ENCODE measurements around the gene VAMP5. TPM values are rescaled to one million over a fixed set of nuclear protein-coding genes. Genes with fewer than 3 reads are reported as not detected.
A peak's percentile ranks its signal among the peaks of the same experiment; 100 is the strongest.

Gene VAMP5
- total RNA-seq, 1 experiment from 2014 or later = 6.3 TPM

DNA sequence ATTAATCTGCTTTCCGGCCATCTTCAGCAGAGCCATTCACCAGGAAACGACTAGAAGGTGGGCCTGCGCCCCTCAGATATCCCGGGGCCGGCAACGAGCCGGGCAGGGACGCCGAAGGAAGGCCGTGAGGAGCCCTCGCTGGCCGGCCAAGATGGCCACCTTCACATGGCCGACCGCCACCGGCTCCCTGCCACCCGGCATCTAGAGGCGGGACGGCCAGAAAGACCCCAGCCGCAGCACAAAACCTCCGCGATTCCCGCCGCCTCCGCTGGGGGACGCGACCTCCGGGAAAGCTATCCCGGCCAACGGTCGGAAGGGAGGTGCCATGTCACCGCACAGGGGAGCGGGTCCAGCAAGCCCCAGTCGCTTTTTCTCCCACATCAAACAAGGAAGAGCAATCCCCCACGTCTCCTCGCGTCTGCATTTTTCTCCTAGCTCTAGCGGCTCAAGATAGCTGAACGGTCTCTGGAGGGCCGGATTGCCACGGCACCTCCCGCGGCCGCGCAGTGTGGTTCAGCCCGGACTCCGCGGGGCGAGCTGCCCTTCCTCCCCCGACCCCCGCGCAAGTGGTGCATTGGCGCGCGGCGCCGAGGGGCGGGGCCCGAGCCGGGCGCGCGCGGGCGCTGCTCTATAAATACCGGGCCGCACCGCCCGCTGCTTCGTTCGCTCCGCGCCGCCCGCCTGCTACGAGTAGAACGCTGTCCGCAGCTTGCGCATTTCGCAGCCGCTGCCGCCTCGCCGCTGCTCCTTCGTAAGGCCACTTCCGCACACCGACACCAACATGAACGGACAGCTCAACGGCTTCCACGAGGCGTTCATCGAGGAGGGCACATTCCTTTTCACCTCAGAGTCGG lies 45.5 kb upstream of the VAMP5 start, which contains the start of gene MAT2A (continued):
- TF ChIP-seq RELA (CRISPR knock-in tag; IDR thresholded peaks at IDR 0.05; ENCODE audit: borderline replicate concordance) = 0 out of 2 replicates have a peak, but pooled peaks have one; percentile 9
- TF ChIP-seq, protein P1, sequence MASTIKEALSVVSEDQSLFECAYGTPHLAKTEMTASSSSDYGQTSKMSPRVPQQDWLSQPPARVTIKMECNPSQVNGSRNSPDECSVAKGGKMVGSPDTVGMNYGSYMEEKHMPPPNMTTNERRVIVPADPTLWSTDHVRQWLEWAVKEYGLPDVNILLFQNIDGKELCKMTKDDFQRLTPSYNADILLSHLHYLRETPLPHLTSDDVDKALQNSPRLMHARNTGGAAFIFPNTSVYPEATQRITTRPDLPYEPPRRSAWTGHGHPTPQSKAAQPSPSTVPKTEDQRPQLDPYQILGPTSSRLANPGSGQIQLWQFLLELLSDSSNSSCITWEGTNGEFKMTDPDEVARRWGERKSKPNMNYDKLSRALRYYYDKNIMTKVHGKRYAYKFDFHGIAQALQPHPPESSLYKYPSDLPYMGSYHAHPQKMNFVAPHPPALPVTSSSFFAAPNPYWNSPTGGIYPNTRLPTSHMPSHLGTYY (CRISPR knock-in tag; IDR thresholded peaks at IDR 0.05) = 0 out of 2 replicates have a peak, but pooled peaks have one; percentile 68
- TF ChIP-seq NFE2L1 (CRISPR knock-in tag; IDR thresholded peaks at IDR 0.05) = peak; percentile 86; the same call in 1 of the 2 replicates
- TF ChIP-seq, protein P2, sequence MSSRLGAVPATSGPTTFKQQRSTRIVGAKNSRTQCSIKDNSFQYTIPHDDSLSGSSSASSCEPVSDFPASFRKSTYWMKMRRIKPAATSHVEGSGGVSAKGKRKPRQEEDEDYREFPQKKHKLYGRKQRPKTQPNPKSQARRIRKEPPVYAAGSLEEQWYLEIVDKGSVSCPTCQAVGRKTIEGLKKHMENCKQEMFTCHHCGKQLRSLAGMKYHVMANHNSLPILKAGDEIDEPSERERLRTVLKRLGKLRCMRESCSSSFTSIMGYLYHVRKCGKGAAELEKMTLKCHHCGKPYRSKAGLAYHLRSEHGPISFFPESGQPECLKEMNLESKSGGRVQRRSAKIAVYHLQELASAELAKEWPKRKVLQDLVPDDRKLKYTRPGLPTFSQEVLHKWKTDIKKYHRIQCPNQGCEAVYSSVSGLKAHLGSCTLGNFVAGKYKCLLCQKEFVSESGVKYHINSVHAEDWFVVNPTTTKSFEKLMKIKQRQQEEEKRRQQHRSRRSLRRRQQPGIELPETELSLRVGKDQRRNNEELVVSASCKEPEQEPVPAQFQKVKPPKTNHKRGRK (CRISPR knock-in tag; IDR thresholded peaks at IDR 0.05; ENCODE audit: borderline replicate concordance) = no peak
- peak; percentile 47 for TF ChIP-seq NFATC4 (CRISPR knock-in tag; IDR thresholded peaks at IDR 0.05)
- TF ChIP-seq, protein P3, sequence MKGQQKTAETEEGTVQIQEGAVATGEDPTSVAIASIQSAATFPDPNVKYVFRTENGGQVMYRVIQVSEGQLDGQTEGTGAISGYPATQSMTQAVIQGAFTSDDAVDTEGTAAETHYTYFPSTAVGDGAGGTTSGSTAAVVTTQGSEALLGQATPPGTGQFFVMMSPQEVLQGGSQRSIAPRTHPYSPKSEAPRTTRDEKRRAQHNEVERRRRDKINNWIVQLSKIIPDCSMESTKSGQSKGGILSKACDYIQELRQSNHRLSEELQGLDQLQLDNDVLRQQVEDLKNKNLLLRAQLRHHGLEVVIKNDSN (CRISPR knock-in tag; IDR thresholded peaks at IDR 0.05) = peak; percentile 29; the same call in 1 of the 2 replicates
- TF ChIP-seq TCF7 (CRISPR knock-in tag; IDR thresholded peaks at IDR 0.05; ENCODE audit: low read depth) = 0 out of 2 replicates have a peak, but pooled peaks have one; percentile 58
- TF ChIP-seq, protein P4, sequence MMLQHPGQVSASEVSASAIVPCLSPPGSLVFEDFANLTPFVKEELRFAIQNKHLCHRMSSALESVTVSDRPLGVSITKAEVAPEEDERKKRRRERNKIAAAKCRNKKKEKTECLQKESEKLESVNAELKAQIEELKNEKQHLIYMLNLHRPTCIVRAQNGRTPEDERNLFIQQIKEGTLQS (CRISPR knock-in tag; conservative IDR thresholded peaks at IDR 0.05) = peak; percentile 59; the same call in 1 of the 2 replicates
- TF ChIP-seq, protein P5, sequence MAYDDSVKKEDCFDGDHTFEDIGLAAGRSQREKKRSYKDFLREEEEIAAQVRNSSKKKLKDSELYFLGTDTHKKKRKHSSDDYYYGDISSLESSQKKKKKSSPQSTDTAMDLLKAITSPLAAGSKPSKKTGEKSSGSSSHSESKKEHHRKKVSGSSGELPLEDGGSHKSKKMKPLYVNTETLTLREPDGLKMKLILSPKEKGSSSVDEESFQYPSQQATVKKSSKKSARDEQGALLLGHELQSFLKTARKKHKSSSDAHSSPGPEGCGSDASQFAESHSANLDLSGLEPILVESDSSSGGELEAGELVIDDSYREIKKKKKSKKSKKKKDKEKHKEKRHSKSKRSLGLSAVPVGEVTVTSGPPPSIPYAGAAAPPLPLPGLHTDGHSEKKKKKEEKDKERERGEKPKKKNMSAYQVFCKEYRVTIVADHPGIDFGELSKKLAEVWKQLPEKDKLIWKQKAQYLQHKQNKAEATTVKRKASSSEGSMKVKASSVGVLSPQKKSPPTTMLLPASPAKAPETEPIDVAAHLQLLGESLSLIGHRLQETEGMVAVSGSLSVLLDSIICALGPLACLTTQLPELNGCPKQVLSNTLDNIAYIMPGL (CRISPR knock-in tag; IDR thresholded peaks at IDR 0.05) = peak; percentile 72; the same call in 1 of the 2 replicates
- TF ChIP-seq TP53 (CRISPR knock-in tag; IDR thresholded peaks at IDR 0.05) = no peak
- peak; percentile 86 for TF ChIP-seq SP1 (CRISPR knock-in tag; conservative IDR thresholded peaks at IDR 0.05)
- TF ChIP-seq NR2C2 (CRISPR knock-in tag; IDR thresholded peaks at IDR 0.05) = no peak
- TF ChIP-seq, protein P6, sequence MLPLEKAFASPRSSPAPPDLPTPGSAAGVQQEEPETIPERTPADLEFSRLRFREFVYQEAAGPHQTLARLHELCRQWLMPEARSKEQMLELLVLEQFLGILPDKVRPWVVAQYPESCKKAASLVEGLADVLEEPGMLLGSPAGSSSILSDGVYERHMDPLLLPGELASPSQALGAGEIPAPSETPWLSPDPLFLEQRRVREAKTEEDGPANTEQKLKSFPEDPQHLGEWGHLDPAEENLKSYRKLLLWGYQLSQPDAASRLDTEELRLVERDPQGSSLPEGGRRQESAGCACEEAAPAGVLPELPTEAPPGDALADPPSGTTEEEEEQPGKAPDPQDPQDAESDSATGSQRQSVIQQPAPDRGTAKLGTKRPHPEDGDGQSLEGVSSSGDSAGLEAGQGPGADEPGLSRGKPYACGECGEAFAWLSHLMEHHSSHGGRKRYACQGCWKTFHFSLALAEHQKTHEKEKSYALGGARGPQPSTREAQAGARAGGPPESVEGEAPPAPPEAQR (CRISPR knock-in tag; IDR thresholded peaks at IDR 0.05) = no peak
- no peak for TF ChIP-seq MXD4 (CRISPR knock-in tag; IDR thresholded peaks at IDR 0.05; ENCODE audit: borderline replicate concordance)
- TF ChIP-seq GTF2I (CRISPR knock-in tag; conservative IDR thresholded peaks at IDR 0.05) = no peak
- TF ChIP-seq, protein P7, sequence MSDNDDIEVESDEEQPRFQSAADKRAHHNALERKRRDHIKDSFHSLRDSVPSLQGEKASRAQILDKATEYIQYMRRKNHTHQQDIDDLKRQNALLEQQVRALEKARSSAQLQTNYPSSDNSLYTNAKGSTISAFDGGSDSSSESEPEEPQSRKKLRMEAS (CRISPR knock-in tag; IDR thresholded peaks at IDR 0.05) = peak; percentile 76
- peak; percentile 96 for TF ChIP-seq MYBL2 (CRISPR knock-in tag; IDR thresholded peaks at IDR 0.05)
- TF ChIP-seq PRRX2 (CRISPR knock-in tag; IDR thresholded peaks at IDR 0.05) = no peak
- TF ChIP-seq, protein P8, sequence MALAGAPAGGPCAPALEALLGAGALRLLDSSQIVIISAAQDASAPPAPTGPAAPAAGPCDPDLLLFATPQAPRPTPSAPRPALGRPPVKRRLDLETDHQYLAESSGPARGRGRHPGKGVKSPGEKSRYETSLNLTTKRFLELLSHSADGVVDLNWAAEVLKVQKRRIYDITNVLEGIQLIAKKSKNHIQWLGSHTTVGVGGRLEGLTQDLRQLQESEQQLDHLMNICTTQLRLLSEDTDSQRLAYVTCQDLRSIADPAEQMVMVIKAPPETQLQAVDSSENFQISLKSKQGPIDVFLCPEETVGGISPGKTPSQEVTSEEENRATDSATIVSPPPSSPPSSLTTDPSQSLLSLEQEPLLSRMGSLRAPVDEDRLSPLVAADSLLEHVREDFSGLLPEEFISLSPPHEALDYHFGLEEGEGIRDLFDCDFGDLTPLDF (CRISPR knock-in tag; IDR thresholded peaks at IDR 0.05) = no peak
- TF ChIP-seq, protein P9, sequence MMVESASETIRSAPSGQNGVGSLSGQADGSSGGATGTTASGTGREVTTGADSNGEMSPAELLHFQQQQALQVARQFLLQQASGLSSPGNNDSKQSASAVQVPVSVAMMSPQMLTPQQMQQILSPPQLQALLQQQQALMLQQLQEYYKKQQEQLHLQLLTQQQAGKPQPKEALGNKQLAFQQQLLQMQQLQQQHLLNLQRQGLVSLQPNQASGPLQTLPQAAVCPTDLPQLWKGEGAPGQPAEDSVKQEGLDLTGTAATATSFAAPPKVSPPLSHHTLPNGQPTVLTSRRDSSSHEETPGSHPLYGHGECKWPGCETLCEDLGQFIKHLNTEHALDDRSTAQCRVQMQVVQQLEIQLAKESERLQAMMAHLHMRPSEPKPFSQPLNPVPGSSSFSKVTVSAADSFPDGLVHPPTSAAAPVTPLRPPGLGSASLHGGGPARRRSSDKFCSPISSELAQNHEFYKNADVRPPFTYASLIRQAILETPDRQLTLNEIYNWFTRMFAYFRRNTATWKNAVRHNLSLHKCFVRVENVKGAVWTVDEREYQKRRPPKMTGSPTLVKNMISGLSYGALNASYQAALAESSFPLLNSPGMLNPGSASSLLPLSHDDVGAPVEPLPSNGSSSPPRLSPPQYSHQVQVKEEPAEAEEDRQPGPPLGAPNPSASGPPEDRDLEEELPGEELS (CRISPR knock-in tag; IDR thresholded peaks at IDR 0.05) = peak; percentile 76; the same call in 1 of the 2 replicates
- no peak for TF ChIP-seq ZNF317 (CRISPR knock-in tag; IDR thresholded peaks at IDR 0.05; ENCODE audit: borderline replicate concordance, low read depth)
- TF ChIP-seq ZNF219 (CRISPR knock-in tag; IDR thresholded peaks at IDR 0.05; ENCODE audit: borderline replicate concordance) = no peak
- TF ChIP-seq EMX1 (CRISPR knock-in tag; IDR thresholded peaks at IDR 0.05) = peak; percentile 71; the same call in 1 of the 2 replicates
- TF ChIP-seq ZNF423 (CRISPR knock-in tag; IDR thresholded peaks at IDR 0.05) = no peak
